ENCODE measurements around the gene QARS1. TPM values are rescaled to one million over a fixed set of nuclear protein-coding genes. Genes with fewer than 3 reads are reported as not detected.

The QARS1 gene
- total and polyA plus RNA-seq, 2 of the 13 experiments (the other 11 are each of a cell fraction or from before 2014, with no cell fraction given), result 307 to 327 TPM

GRCh38 chr3:49093853-49094767 is 10.4 kb downstream of the QARS1 start, which contains the start of gene QRICH1 (continued):
- TF ChIP-seq ZNF232 (CRISPR knock-in tag; IDR thresholded peaks at IDR 0.05; ENCODE audit: borderline replicate concordance) (no peak), ZNF800 (CRISPR knock-in tag; IDR thresholded peaks at IDR 0.05) (no peak), YEATS2 (CRISPR knock-in tag; IDR thresholded peaks at IDR 0.05; ENCODE audit: borderline replicate concordance) (peak; percentile 80), HHEX (CRISPR knock-in tag; IDR thresholded peaks at IDR 0.05) (no peak), ZFP90 (CRISPR knock-in tag; IDR thresholded peaks at IDR 0.05; ENCODE audit: borderline replicate concordance) (no peak; the same call in 1 of the 2 replicates), FOXO4 (CRISPR knock-in tag; conservative IDR thresholded peaks at IDR 0.05) (no peak), BCL3 (CRISPR knock-in tag; IDR thresholded peaks at IDR 0.05) (no peak; the same call in 1 of the 2 replicates), EEA1 (CRISPR knock-in tag; IDR thresholded peaks at IDR 0.05; ENCODE audit: borderline replicate concordance) (peak; percentile 9; the same call in 1 of the 2 replicates), REXO4 (CRISPR knock-in tag; IDR thresholded peaks at IDR 0.05; ENCODE audit: borderline replicate concordance) (no peak), PRDM15 (CRISPR knock-in tag; IDR thresholded peaks at IDR 0.05) (peak; percentile 85), ZSCAN5A (CRISPR knock-in tag; IDR thresholded peaks at IDR 0.05; ENCODE audit: borderline replicate concordance) (peak; percentile 71; the same call in 1 of the 2 replicates), UBTF (CRISPR knock-in tag; IDR thresholded peaks at IDR 0.05) (peak; percentile 99), ZNF230 (CRISPR knock-in tag; IDR thresholded peaks at IDR 0.05) (peak; percentile 2; the same call in 1 of the 2 replicates), ZNF549 (CRISPR knock-in tag; IDR thresholded peaks at IDR 0.05) (no peak), ZBTB21 (CRISPR knock-in tag; IDR thresholded peaks at IDR 0.05) (0 out of 2 replicates have a peak, but pooled peaks have one; percentile 23)
